ENCODE data around the gene UQCRFS1.
A peak's percentile ranks its signal among the peaks of the same experiment; 100 is the strongest.
"Not testable (repeated sequence)": the region's sequence is repeated elsewhere in the genome, so short reads cannot be mapped to it uniquely, and the experiment has no call there.

Gene UQCRFS1

GRCh38 chr19:29212356-29212647 is 649 bp downstream of the UQCRFS1 start:
- Histone ChIP-seq H3K27ac (ENCODE audit: low read length) (peak overlapping the region; percentile 88), H3K9me3 (ENCODE audit: control insufficient read depth in 1 of 2, low read length in 2 of 2) (no peaks in the 10 kb centered on the region), H3K4me1 (ENCODE audit: control insufficient read depth in 1 of 2, insufficient read depth in 2 of 2, low read length in 2 of 2) (peaks cover 0 to 31% of the 10 kb centered on the region in 2 donors), H3K36me3 (ENCODE audit: control insufficient read depth in 1 of 2, insufficient read depth in 2 of 2, low read length in 2 of 2) (no peaks in the 10 kb centered on the region), H3K4me3 (ENCODE audit: low read depth in 1 of 2, low read length in 2 of 2) (peak overlapping the region; percentile 74 to 80), H3K27me3 (ENCODE audit: low read depth, low read length) (no peaks in the 10 kb centered on the region)

GRCh38 chr19:29211562-29212355 is 1.2 kb downstream of the UQCRFS1 start:
- H3K4me3 ChIP-seq (ENCODE audit: low read depth in 1 of 2, low read length in 2 of 2), result peak overlapping the region; percentile 74 to 80
- H3K4me1 ChIP-seq (ENCODE audit: control insufficient read depth in 1 of 2, insufficient read depth in 2 of 2, low read length in 2 of 2), result peaks cover 0 to 31% of the 10 kb centered on the region in 2 donors
- no peaks in the 10 kb centered on the region for H3K27me3 ChIP-seq (ENCODE audit: low read depth, low read length)
- H3K9me3 ChIP-seq (ENCODE audit: control insufficient read depth in 1 of 2, low read length in 2 of 2), result no peaks in the 10 kb centered on the region
- H3K36me3 ChIP-seq (ENCODE audit: control insufficient read depth in 1 of 2, insufficient read depth in 2 of 2, low read length in 2 of 2), result peaks cover 0 to 3% of the 10 kb centered on the region in 2 donors
- H3K27ac ChIP-seq (ENCODE audit: low read length), result peak overlapping the region; percentile 88

GRCh38 chr19:29211041-29211440 is 1.9 kb downstream of the UQCRFS1 start:
- H3K36me3 ChIP-seq (ENCODE audit: control insufficient read depth in 1 of 2, insufficient read depth in 2 of 2, low read length in 2 of 2), result peaks cover 7 to 10% of the 10 kb centered on the region in 2 donors
- H3K9me3 ChIP-seq (ENCODE audit: control insufficient read depth in 1 of 2, low read length in 2 of 2); H3K27ac ChIP-seq (ENCODE audit: low read length); H3K27me3 ChIP-seq (ENCODE audit: low read depth, low read length): not testable (repeated sequence)
- peaks cover 0 to 31% of the 10 kb centered on the region in 2 donors for H3K4me1 ChIP-seq (ENCODE audit: control insufficient read depth in 1 of 2, insufficient read depth in 2 of 2, low read length in 2 of 2)
- peak overlapping the region; percentile 74 to 80 for H3K4me3 ChIP-seq (ENCODE audit: low read depth in 1 of 2, low read length in 2 of 2)

- H3K27ac ChIP-seq (ENCODE audit: low read length); H3K27me3 ChIP-seq (ENCODE audit: low read depth, low read length); H3K9me3 ChIP-seq (ENCODE audit: control insufficient read depth in 1 of 2, low read length in 2 of 2); H3K4me3 ChIP-seq (ENCODE audit: low read depth in 1 of 2, low read length in 2 of 2): not testable (repeated sequence)
- Histone ChIP-seq H3K4me1 (ENCODE audit: control insufficient read depth in 1 of 2, insufficient read depth in 2 of 2, low read length in 2 of 2) (peaks cover 0 to 31% of the 10 kb centered on the region in 2 donors), H3K36me3 (ENCODE audit: control insufficient read depth in 1 of 2, insufficient read depth in 2 of 2, low read length in 2 of 2) (peaks cover 10 to 14% of the 10 kb centered on the region in 2 donors)
These were observed 2.4 kb downstream of the UQCRFS1 start for GRCh38 chr19:29210502-29210901.

- Histone ChIP-seq H3K36me3 (ENCODE audit: control insufficient read depth in 1 of 2, insufficient read depth in 2 of 2, low read length in 2 of 2) (peaks cover 10 to 14% of the 10 kb centered on the region in 2 donors), H3K4me1 (ENCODE audit: control insufficient read depth in 1 of 2, insufficient read depth in 2 of 2, low read length in 2 of 2) (peaks cover 0 to 31% of the 10 kb centered on the region in 2 donors)
- H3K27ac ChIP-seq (ENCODE audit: low read length); H3K4me3 ChIP-seq (ENCODE audit: low read depth in 1 of 2, low read length in 2 of 2); H3K9me3 ChIP-seq (ENCODE audit: control insufficient read depth in 1 of 2, low read length in 2 of 2); H3K27me3 ChIP-seq (ENCODE audit: low read depth, low read length): not testable (repeated sequence)
These were observed 5.4 kb downstream of the UQCRFS1 start for GRCh38 chr19:29207403-29208187.

- H3K27ac ChIP-seq (ENCODE audit: low read length), result no peak overlapping the region
- peaks cover 0 to 27% of the 10 kb centered on the region in 2 donors for H3K4me1 ChIP-seq (ENCODE audit: control insufficient read depth in 1 of 2, insufficient read depth in 2 of 2, low read length in 2 of 2)
- no peak overlapping the region for H3K4me3 ChIP-seq (ENCODE audit: low read depth in 1 of 2, low read length in 2 of 2)
- no peaks in the 10 kb centered on the region for H3K27me3 ChIP-seq (ENCODE audit: low read depth, low read length)
- no peaks in the 10 kb centered on the region for H3K9me3 ChIP-seq (ENCODE audit: control insufficient read depth in 1 of 2, low read length in 2 of 2)
- H3K36me3 ChIP-seq (ENCODE audit: control insufficient read depth in 1 of 2, insufficient read depth in 2 of 2, low read length in 2 of 2), result peaks cover 10 to 14% of the 10 kb centered on the region in 2 donors
These were observed 6.5 kb downstream of the UQCRFS1 start for GRCh38 chr19:29206453-29206852.

- no peak overlapping the region for H3K27ac ChIP-seq (ENCODE audit: low read length)
- H3K4me1 ChIP-seq (ENCODE audit: control insufficient read depth in 1 of 2, insufficient read depth in 2 of 2, low read length in 2 of 2), result no peaks in the 10 kb centered on the region
- H3K9me3 ChIP-seq (ENCODE audit: control insufficient read depth in 1 of 2, low read length in 2 of 2), result no peaks in the 10 kb centered on the region
- H3K4me3 ChIP-seq (ENCODE audit: low read depth in 1 of 2, low read length in 2 of 2), result no peak overlapping the region
- H3K36me3 ChIP-seq (ENCODE audit: control insufficient read depth in 1 of 2, insufficient read depth in 2 of 2, low read length in 2 of 2), result peaks cover 10 to 14% of the 10 kb centered on the region in 2 donors
- H3K27me3 ChIP-seq (ENCODE audit: low read depth, low read length), result no peaks in the 10 kb centered on the region
These were observed 10.7 kb downstream of the UQCRFS1 start for GRCh38 chr19:29202281-29202680.

GRCh38 chr19:29201855-29202254 is 11.1 kb downstream of the UQCRFS1 start:
- Histone ChIP-seq H3K27me3 (ENCODE audit: low read depth, low read length) (no peaks in the 10 kb centered on the region), H3K27ac (ENCODE audit: low read length) (no peak overlapping the region), H3K4me3 (ENCODE audit: low read depth in 1 of 2, low read length in 2 of 2) (no peak overlapping the region), H3K36me3 (ENCODE audit: control insufficient read depth in 1 of 2, insufficient read depth in 2 of 2, low read length in 2 of 2) (peaks cover 10 to 12% of the 10 kb centered on the region in 2 donors), H3K4me1 (ENCODE audit: control insufficient read depth in 1 of 2, insufficient read depth in 2 of 2, low read length in 2 of 2) (no peaks in the 10 kb centered on the region), H3K9me3 (ENCODE audit: control insufficient read depth in 1 of 2, low read length in 2 of 2) (no peaks in the 10 kb centered on the region)

GRCh38 chr19:29194658-29195057 is 18.3 kb downstream of the UQCRFS1 start:
- Histone ChIP-seq H3K9me3 (ENCODE audit: control insufficient read depth in 1 of 2, low read length in 2 of 2) (no peaks in the 10 kb centered on the region), H3K27ac (ENCODE audit: low read length) (no peak overlapping the region), H3K27me3 (ENCODE audit: low read depth, low read length) (no peaks in the 10 kb centered on the region), H3K36me3 (ENCODE audit: control insufficient read depth in 1 of 2, insufficient read depth in 2 of 2, low read length in 2 of 2) (no peaks in the 10 kb centered on the region), H3K4me3 (ENCODE audit: low read depth in 1 of 2, low read length in 2 of 2) (no peak overlapping the region), H3K4me1 (ENCODE audit: control insufficient read depth in 1 of 2, insufficient read depth in 2 of 2, low read length in 2 of 2) (no peaks in the 10 kb centered on the region)

- Histone ChIP-seq H3K4me1 (ENCODE audit: control insufficient read depth in 1 of 2, insufficient read depth in 2 of 2, low read length in 2 of 2) (no peaks in the 10 kb centered on the region), H3K27me3 (ENCODE audit: low read depth, low read length) (no peaks in the 10 kb centered on the region), H3K36me3 (ENCODE audit: control insufficient read depth in 1 of 2, insufficient read depth in 2 of 2, low read length in 2 of 2) (no peaks in the 10 kb centered on the region), H3K27ac (ENCODE audit: low read length) (no peak overlapping the region), H3K9me3 (ENCODE audit: control insufficient read depth in 1 of 2, low read length in 2 of 2) (no peaks in the 10 kb centered on the region), H3K4me3 (ENCODE audit: low read depth in 1 of 2, low read length in 2 of 2) (no peak overlapping the region)
These were observed 19.8 kb downstream of the UQCRFS1 start for GRCh38 chr19:29193155-29193554.

GRCh38 chr19:29191005-29191404 is 21.9 kb downstream of the UQCRFS1 start:
- no peaks in the 10 kb centered on the region for H3K36me3 ChIP-seq (ENCODE audit: control insufficient read depth in 1 of 2, insufficient read depth in 2 of 2, low read length in 2 of 2)
- H3K9me3 ChIP-seq (ENCODE audit: control insufficient read depth in 1 of 2, low read length in 2 of 2), result no peaks in the 10 kb centered on the region
- no peak overlapping the region for H3K4me3 ChIP-seq (ENCODE audit: low read depth in 1 of 2, low read length in 2 of 2)
- H3K27me3 ChIP-seq (ENCODE audit: low read depth, low read length), result no peaks in the 10 kb centered on the region
- H3K27ac ChIP-seq (ENCODE audit: low read length), result no peak overlapping the region
- H3K4me1 ChIP-seq (ENCODE audit: control insufficient read depth in 1 of 2, insufficient read depth in 2 of 2, low read length in 2 of 2), result no peaks in the 10 kb centered on the region

All from muscle layer of duodenum (tissue), 2 donors.